Lower leg skin (tissue), 4 donors: ENCODE results near the gene PRLR. TPM values are rescaled to one million over a fixed set of nuclear protein-coding genes. Genes with fewer than 3 reads are reported as not detected.

Experiments
- DNase-seq, 2 donors: peaks; one replicate each; pipeline ENCODE4 v3.0.0-alpha.2; 2019; ENCODE audit warnings: low spot score in 2 of 2
- H3K4me3 ChIP-seq: fragments of 200-600 bp; sonication (generic); 2 replicates; pipeline ENCODE4 v1.5.1; 2017; ENCODE audit warnings: mild to moderate bottlenecking, low read depth; ENCODE audit not compliant: poor library complexity, severe bottlenecking
- CTCF ChIP-seq, 3 donors: fragments of 450-650 bp; IDR thresholded peaks; one replicate each; pipeline ENCODE4 v1.5.1; 2016; ENCODE audit warnings: antibody characterized with exemption in 3 of 3, mild to moderate bottlenecking in 3 of 3, moderate library complexity in 2 of 3
- POLR2A ChIP-seq, 2 donors: fragments of 450-650 bp; IDR thresholded peaks; one replicate each; pipeline ENCODE4 v1.6.1; 2016 to 2017; ENCODE audit warnings: antibody characterized with exemption in 2 of 2, mild to moderate bottlenecking in 1 of 2, moderate library complexity in 1 of 2
- WGBS, 2 donors: methylation state at CpG; one replicate each; pipeline ENCODE4 v1.1.5; 2018; 5-methylcytosine and 5-hydroxymethylcytosine counted together
- intact Hi-C: fragments of 100-400 bp; cut with DNase I; formaldehyde crosslinking; loops from one replicate; pipeline ENCODE4 v1.15.0; 2023; ENCODE audit warnings: low total_unique reads
- total RNA-seq, 4 donors: library from RNA; depleted of rRNA; stranded (reverse); fragments of >200 nt; gene quantifications; one replicate each; pipeline ENCODE4 v1.1.0, GENCODE V29; 2016

Gene PRLR
- total RNA-seq, 4 donors from 2014 or later, result 6.1 to 11.4 (median 8.1) TPM

- TF ChIP-seq POLR2A (IDR thresholded peaks at IDR 0.05) (no peak), CTCF (IDR thresholded peaks at IDR 0.05) (no peak)
- WGBS, 2 donors, result 81 to 82% methylated on average over 2 of the region's 2 CpGs
- H3K4me3 ChIP-seq, result no peak overlapping the region
- no peak for DNase-seq
- intact Hi-C loops, result no loop called here
Measured at GRCh38 chr5:35239911-35240610, 9.8 kb upstream of the PRLR start.

GRCh38 chr5:35239476-35239875 is 9.2 kb upstream of the PRLR start:
- intact Hi-C loops, result no loop called here
- DNase-seq, result no peak
- 93 to 96% methylated on average over 7 of the region's 7 CpGs for WGBS, 2 donors
- TF ChIP-seq CTCF (IDR thresholded peaks at IDR 0.05), result no peak
- no peak for TF ChIP-seq POLR2A (IDR thresholded peaks at IDR 0.05)
- H3K4me3 ChIP-seq, result no peak overlapping the region

GRCh38 chr5:35237580-35238376 is 7.5 kb upstream of the PRLR start:
- H3K4me3 ChIP-seq, result no peak overlapping the region
- WGBS, 2 donors, result 78 to 98% methylated on average over 2 of the region's 2 CpGs
- intact Hi-C loops, result no loop called here
- DNase-seq, result no peak
- no peak for TF ChIP-seq CTCF (IDR thresholded peaks at IDR 0.05)
- TF ChIP-seq POLR2A (IDR thresholded peaks at IDR 0.05), result no peak

- TF ChIP-seq CTCF (IDR thresholded peaks at IDR 0.05), result no peak
- TF ChIP-seq POLR2A (IDR thresholded peaks at IDR 0.05), result no peak
- H3K4me3 ChIP-seq, result no peak overlapping the region
- no peak for DNase-seq
- intact Hi-C loops, result no loop called here
Measured at GRCh38 chr5:35236770-35237169, 6.5 kb upstream of the PRLR start.

- no peak overlapping the region for H3K4me3 ChIP-seq
- intact Hi-C loops, result no loop called here
- WGBS, 2 donors, result 92 to 94% methylated on average over 11 of the region's 11 CpGs
- TF ChIP-seq POLR2A (IDR thresholded peaks at IDR 0.05), result no peak
- no peak for TF ChIP-seq CTCF (IDR thresholded peaks at IDR 0.05)
- DNase-seq, result no peak
Measured at GRCh38 chr5:35233601-35234000, 3.3 kb upstream of the PRLR start.
